Keratinocyte (primary cell): ENCODE measurements around the gene TRIM3.

ENCODE experiments used
- CTCF ChIP-seq, 3 experiments: IDR thresholded peaks in 1 of 3; conservative IDR thresholded peaks in 1 of 3; optimal IDR thresholded peaks in 1 of 3; 2 replicates in 2 of 3; 3 replicates in 1 of 3; pipeline versions ENCODE3 to v1.5.1; 2011; ENCODE audit warnings: low read length in 3 of 3, mild to moderate bottlenecking in 3 of 3, moderate library complexity in 2 of 3, control low read depth in 1 of 3, inconsistent platforms in 1 of 3; ENCODE audit not compliant: insufficient read depth in 2 of 3; ENCODE audit errors: extremely low read depth in 1 of 3
- EZH2 ChIP-seq: IDR thresholded peaks from one replicate; pipeline ENCODE4 v1.6.1; 2012; ENCODE audit warnings: inconsistent platforms, mild to moderate bottlenecking, low read length, moderate library complexity

- TF ChIP-seq CTCF (optimal IDR thresholded peaks at IDR 0.05 in 1 of 3, IDR thresholded peaks at IDR 0.05 in 1 of 3, conservative IDR thresholded peaks at IDR 0.05 in 1 of 3; ENCODE audit: extremely low read depth in 1 of 3, insufficient read depth in 2 of 3, low read length in 3 of 3) (peak; percentile 83 to 89 (median 85)), EZH2 (no peak)
These were observed 34.7 kb downstream of the TRIM3 start for GRCh38 chr11:6438979-6439571.
